Cardiac muscle cell (in vitro differentiated cells and primary cell): Measurements from ENCODE around the gene UCN3. TPM values are rescaled to one million over a fixed set of nuclear protein-coding genes. Genes with fewer than 3 reads are reported as not detected.

Experiments
- DNase-seq, 2 donors: peaks; one replicate each; pipeline versions ENCODE4 v3.0.0 to v3.0.0-alpha.2; 2010 to 2017; ENCODE audit warnings: low read depth in 1 of 2, low spot score in 1 of 2
- H3K27ac ChIP-seq: fragments of 200-600 bp; sonication (generic); 2 replicates; pipeline ENCODE4 v1.5.1; 2016
- H3K27me3 ChIP-seq: fragments of 200-600 bp; sonication (generic); 2 replicates; pipeline ENCODE4 v1.6.0; 2016; ENCODE audit warnings: control low read depth
- H3K36me3 ChIP-seq: fragments of 200-600 bp; sonication (generic); 2 replicates; pipeline ENCODE4 v1.5.1; 2016; ENCODE audit warnings: control low read depth
- H3K4me1 ChIP-seq: fragments of 200-600 bp; sonication (generic); 2 replicates; pipeline ENCODE4 v1.8.1; 2017; ENCODE audit warnings: low read depth, mild to moderate bottlenecking, mixed run types
- H3K4me3 ChIP-seq: fragments of 200-600 bp; sonication (generic); 2 replicates; pipeline ENCODE4 v1.5.1; 2016; ENCODE audit warnings: mild to moderate bottlenecking
- H3K9me3 ChIP-seq: fragments of 200-600 bp; sonication (generic); 2 replicates; pipeline ENCODE4 v1.5.1; 2017; ENCODE audit warnings: low read depth, mild to moderate bottlenecking, control low read depth
- CTCF ChIP-seq: IDR thresholded peaks from 2 replicates; pipeline ENCODE4 v1.5.1; 2012; ENCODE audit warnings: low read depth, mild to moderate bottlenecking, low read length
- polyA plus RNA-seq: library from polyadenylated mRNA; unstranded; fragments of >200 nt; fragmentation: Nextera tagmentation; extraction: Ambion mirVana; gene quantifications from 2 replicates; pipeline ENCODE4 v1.2.1, GENCODE V29; 2016
- total RNA-seq: library from RNA; depleted of rRNA; stranded (reverse); fragments of >200 nt; gene quantifications from 2 replicates; pipeline ENCODE4 v1.2.3, GENCODE V29; 2016

The UCN3 gene
- total and polyA plus RNA-seq, 2 experiments from 2014 or later, result not detected

DNA sequence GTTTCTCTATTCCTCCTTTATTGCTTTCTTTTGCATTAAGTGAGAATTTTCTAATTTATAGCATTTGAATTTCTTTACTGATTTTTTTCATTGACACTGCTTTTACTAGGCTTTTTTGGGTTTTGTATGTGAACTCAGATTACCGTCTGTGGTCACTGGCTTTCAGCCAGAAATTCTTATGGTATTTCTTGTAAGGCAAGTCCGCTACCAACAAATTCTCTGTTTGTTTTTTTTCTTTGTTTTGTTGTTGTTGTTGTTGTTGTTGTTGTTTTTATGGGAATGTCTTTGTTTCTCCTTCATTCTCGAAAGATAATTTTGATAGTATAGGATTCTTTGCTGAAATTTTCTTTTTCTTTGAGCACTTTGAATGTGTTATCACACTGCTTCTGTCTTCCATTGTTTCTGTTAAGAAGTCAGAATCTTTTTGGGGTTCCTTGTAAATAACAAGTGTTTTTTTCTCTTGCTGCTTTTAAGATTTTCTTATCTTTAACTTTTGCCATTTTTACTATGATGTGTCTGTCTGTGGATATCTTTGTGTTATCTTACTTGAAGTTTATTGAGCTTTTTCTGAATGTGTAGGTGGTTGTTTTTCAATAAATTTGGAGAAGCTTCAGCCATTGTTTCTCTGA is 54.8 kb downstream of the UCN3 start:
- H3K4me3 ChIP-seq, result no peak overlapping the region
- H3K4me1 ChIP-seq, result no peaks in the 10 kb centered on the region
- no peaks in the 10 kb centered on the region for H3K9me3 ChIP-seq
- H3K27ac ChIP-seq, result no peak overlapping the region
- peak in 1 of 2 donors; percentile 62 for DNase-seq
- TF ChIP-seq CTCF, result no peak
- no peaks in the 10 kb centered on the region for H3K27me3 ChIP-seq
- no peaks in the 10 kb centered on the region for H3K36me3 ChIP-seq

DNA sequence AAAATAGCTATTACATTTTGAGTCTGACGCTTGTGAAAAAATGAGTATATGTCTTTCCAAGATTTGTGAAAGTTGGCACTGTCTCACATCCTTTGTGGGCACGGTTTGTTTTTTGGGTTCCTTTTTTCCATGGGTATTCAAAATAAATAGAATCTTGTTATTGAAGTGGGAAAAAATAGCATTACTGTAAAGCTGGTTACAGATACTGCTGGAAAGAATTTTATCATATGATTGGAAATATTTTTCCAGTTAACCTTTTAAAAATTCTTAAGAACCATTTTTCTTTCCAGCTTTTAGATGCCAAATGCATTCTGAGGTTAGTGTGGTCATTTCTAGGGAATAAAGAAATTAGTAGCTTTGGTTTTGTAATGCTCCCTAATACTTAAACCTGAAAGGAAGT is 59.0 kb downstream of the UCN3 start:
- peak in 1 of 2 donors; percentile 39 for DNase-seq
- no peak for TF ChIP-seq CTCF
- Histone ChIP-seq H3K27me3 (no peaks in the 10 kb centered on the region), H3K4me3 (no peak overlapping the region), H3K4me1 (no peaks in the 10 kb centered on the region), H3K27ac (no peak overlapping the region), H3K36me3 (no peaks in the 10 kb centered on the region), H3K9me3 (no peaks in the 10 kb centered on the region)

Other genes with a start within 250 kb of the UCN3 start
- not detected in 2 replicates for gene AKR1C8, start 179.8 kb upstream of the UCN3 start, total RNA-seq
- not detected in 2 replicates for gene AKR1C8, start 179.8 kb upstream of the UCN3 start, polyA plus RNA-seq
- not detected in 2 replicates for gene AKR1C4, start 168.1 kb upstream of the UCN3 start, total RNA-seq
- not detected in 2 replicates for gene AKR1C4, start 168.1 kb upstream of the UCN3 start, polyA plus RNA-seq
- gene TUBAL3, start 39.9 kb downstream of the UCN3 start, total RNA-seq, result not detected in 2 replicates
- not detected in 2 replicates for gene TUBAL3, start 39.9 kb downstream of the UCN3 start, polyA plus RNA-seq
- gene NET1, start 47.6 kb downstream of the UCN3 start, total RNA-seq, result 25.5 and 29.5 TPM in 2 replicates
- 20.0 and 36.0 TPM in 2 replicates for gene NET1, start 47.6 kb downstream of the UCN3 start, polyA plus RNA-seq
- not detected in 2 replicates for gene CALML5, start 134.6 kb downstream of the UCN3 start, total RNA-seq
- not detected in 2 replicates for gene CALML5, start 134.6 kb downstream of the UCN3 start, polyA plus RNA-seq
- 0.04 TPM in 1 of 2 replicates, not detected in the other for gene CALML3, start 160.0 kb downstream of the UCN3 start, total RNA-seq
- not detected in 2 replicates for gene CALML3, start 160.0 kb downstream of the UCN3 start, polyA plus RNA-seq